ENCODE measurements around the gene JPH4. TPM values are rescaled to one million over a fixed set of nuclear protein-coding genes. Genes with fewer than 3 reads are reported as not detected.
"Not testable (repeated sequence)": the region's sequence is repeated elsewhere in the genome, so short reads cannot be mapped to it uniquely, and the experiment has no call there.

The JPH4 gene
- polyA plus RNA-seq, 1 of the 3 experiments (the other 2 are of a cell fraction): 8.7 TPM

- Histone ChIP-seq H3F3A (replicated peaks; ENCODE audit: insufficient read depth) (no peaks in the 10 kb centered on the region), H4K20me1 (ENCODE audit: insufficient read depth) (no peaks in the 10 kb centered on the region; the same call in 1 of the 2 replicates), H3K9ac (no peak overlapping the region), H3K9me3 (no peaks in the 10 kb centered on the region), H3K27ac (ENCODE audit: low read depth in 2 of 2, low read length in 1 of 2) (no peak overlapping the region), H3K36me3 (replicated peaks in 1 of 2; ENCODE audit: control insufficient read depth in 1 of 2, insufficient read depth in 2 of 2, low read length in 1 of 2) (no peaks in the 10 kb centered on the region), H3K27me3 (ENCODE audit: insufficient read depth) (peaks cover 8% of the 10 kb centered on the region; the same call in 1 of the 2 replicates), H3K9me2 (no peaks in the 10 kb centered on the region), H3K4me2 (no peak overlapping the region), H3K4me3 (ENCODE audit: low read depth in 2 of 2, low read length in 1 of 2) (no peak overlapping the region), H2AFZ (ENCODE audit: low read depth) (no peak overlapping the region), H3K4me1 (ENCODE audit: control insufficient read depth in 1 of 2, insufficient read depth in 2 of 2, low read depth in 1 of 2, low read length in 1 of 2) (no peaks in the 10 kb centered on the region), H3K79me2 (ENCODE audit: insufficient read depth) (no peaks in the 10 kb centered on the region)
- TF ChIP-seq MAX (IDR thresholded peaks at IDR 0.05; ENCODE audit: low read depth) (no peak), EZH2phosphoT487 (IDR thresholded peaks at IDR 0.05; ENCODE audit: borderline replicate concordance, low read depth) (no peak), CTCF (IDR thresholded peaks at IDR 0.05) (no peak), TEAD4 (IDR thresholded peaks at IDR 0.05; ENCODE audit: borderline replicate concordance, insufficient read depth) (no peak), CHD2 (IDR thresholded peaks at IDR 0.05; ENCODE audit: low read length, partially characterized antibody) (no peak), IRF3 (IDR thresholded peaks at IDR 0.05; ENCODE audit: low read depth, low read length) (no peak), FOXJ3 (CRISPR knock-in tag; IDR thresholded peaks at IDR 0.05) (no peak), RFX5 (IDR thresholded peaks at IDR 0.05; ENCODE audit: low read length) (no peak), ELF1 (IDR thresholded peaks at IDR 0.05) (no peak), PBX3 (IDR thresholded peaks at IDR 0.05) (no peak), ZBTB33 (IDR thresholded peaks at IDR 0.05; ENCODE audit: borderline replicate concordance, low read depth) (no peak), FOXM1 (IDR thresholded peaks at IDR 0.05; ENCODE audit: low read depth) (no peak), RCOR1 (IDR thresholded peaks at IDR 0.05; ENCODE audit: low read length) (no peak), EP300 (IDR thresholded peaks at IDR 0.05; ENCODE audit: borderline replicate concordance in 1 of 2, low read depth in 1 of 2, low read length in 1 of 2) (no peak), YY1 (IDR thresholded peaks at IDR 0.05; ENCODE audit: low read depth) (no peak), GABPA (IDR thresholded peaks at IDR 0.05; ENCODE audit: low read depth) (no peak)
- DNase-seq: no peak
- 0% methylated on average over 2 of the region's 2 CpGs for WGBS (ENCODE audit: low lambda C conversion rate)
- CTCF ChIA-PET: interaction anchor here (0.6 to 4.8 kb wide), 2 partner anchors 23 to 337 kb away, joined by 4 to 38 read pairs; no protein-coding TSS in a partner anchor
- POLR2A ChIA-PET: no interaction called here
Observed at GRCh38 chr14:23610090-23610814, 31.7 kb upstream of the JPH4 start.

GRCh38 chr14:23609411-23610089 lies 31.0 kb upstream of the JPH4 start:
- H2AFZ ChIP-seq (ENCODE audit: low read depth); POLR2A ChIA-PET; DNase-seq; H3K9ac ChIP-seq; H3K9me2 ChIP-seq; H3K4me2 ChIP-seq; H3K27ac ChIP-seq (ENCODE audit: low read depth in 2 of 2, low read length in 1 of 2); H3K4me3 ChIP-seq (ENCODE audit: low read depth in 2 of 2, low read length in 1 of 2); H3K27me3 ChIP-seq (ENCODE audit: insufficient read depth); H4K20me1 ChIP-seq (ENCODE audit: insufficient read depth); H3K9me3 ChIP-seq; H3K4me1 ChIP-seq (ENCODE audit: control insufficient read depth in 1 of 2, insufficient read depth in 2 of 2, low read depth in 1 of 2, low read length in 1 of 2); H3K36me3 ChIP-seq (replicated peaks in 1 of 2; ENCODE audit: control insufficient read depth in 1 of 2, insufficient read depth in 2 of 2, low read length in 1 of 2); H3K79me2 ChIP-seq (ENCODE audit: insufficient read depth); H3F3A ChIP-seq (replicated peaks; ENCODE audit: insufficient read depth): not testable (repeated sequence)
- 12% methylated on average over 6 of the region's 7 CpGs for WGBS (ENCODE audit: low lambda C conversion rate)
- CTCF ChIA-PET: interaction anchor here (1.2 kb wide), 1 partner anchor 20 kb away, joined by 5 read pairs; no protein-coding TSS in a partner anchor
